Effector memory CD8-positive, alpha-beta T cell (primary cell): Measurements from ENCODE around the gene TEX53.

Source experiments
- ATAC-seq: fragments of 150-1000 bp; cut with Tn5 transposase; replicated peaks from 2 replicates; pipeline ENCODE4 v1.10.0; 2021; ENCODE audit warnings: mild to moderate bottlenecking, moderate library complexity
- DNase-seq, 3 experiments: peaks; one replicate each; pipeline ENCODE4 v3.0.0; 2021
- H3K27ac Mint-ChIP-seq, 2 donors: one replicate each; pipeline ENCODE4 v1.8.0; 2022; ENCODE audit warnings: mild to moderate bottlenecking in 2 of 2, mixed read lengths in 2 of 2, moderate library complexity in 2 of 2
- H3K27me3 Mint-ChIP-seq, 2 donors: one replicate each; pipeline ENCODE4 v1.8.0; 2022; ENCODE audit warnings: mixed read lengths in 2 of 2
- H3K36me3 Mint-ChIP-seq: one replicate; pipeline ENCODE4 v1.8.0; 2022; ENCODE audit warnings: mild to moderate bottlenecking, moderate library complexity, mixed read lengths; ENCODE audit not compliant: insufficient read depth
- H3K4me1 Mint-ChIP-seq, 2 donors: one replicate each; pipeline ENCODE4 v1.8.0; 2022; ENCODE audit warnings: low read depth in 2 of 2, mixed read lengths in 2 of 2
- H3K4me3 Mint-ChIP-seq, 2 donors: one replicate each; pipeline ENCODE4 v1.8.0; 2022; ENCODE audit warnings: mild to moderate bottlenecking in 2 of 2, mixed read lengths in 2 of 2, moderate library complexity in 2 of 2
- H3K9me3 Mint-ChIP-seq, 2 donors: one replicate each; pipeline ENCODE4 v1.8.0; 2022; ENCODE audit warnings: mixed read lengths in 2 of 2

Gene TEX53

DNA sequence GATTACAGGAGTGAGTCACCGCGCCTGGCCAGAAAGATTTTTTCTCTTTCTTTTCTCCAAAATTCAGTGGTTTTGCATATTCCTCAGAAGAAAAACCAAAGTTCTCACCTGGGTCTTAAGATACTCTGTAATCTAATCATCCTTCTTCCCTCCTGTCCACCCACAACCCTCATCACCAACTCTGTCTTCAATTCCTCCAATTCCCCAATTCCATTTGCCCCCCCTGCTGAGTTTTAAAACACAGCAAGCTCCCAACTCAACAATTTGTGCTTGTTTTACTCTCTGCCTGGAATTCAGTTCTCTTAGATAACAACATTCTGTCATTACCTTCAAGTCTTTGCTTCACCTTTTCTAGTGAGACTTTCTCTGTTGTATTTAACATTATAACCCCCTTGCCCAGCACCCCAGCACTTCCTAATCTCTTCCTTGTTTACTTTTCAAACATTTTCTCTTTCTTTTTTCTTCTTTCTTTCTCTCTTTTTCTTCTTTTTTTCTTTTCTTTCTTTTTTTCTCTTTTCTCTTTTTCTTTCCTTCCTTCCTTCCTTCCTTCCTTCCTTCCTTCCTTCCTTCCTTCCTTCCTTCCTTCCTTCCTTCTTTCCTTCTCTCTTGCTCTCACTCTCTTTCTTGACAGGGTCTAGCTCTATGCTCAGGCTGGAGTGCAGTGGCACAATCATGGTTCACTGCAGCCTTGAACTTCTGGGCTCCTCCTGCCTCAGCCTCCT, 16.6 kb upstream of the TEX53 start:
- Mint-ChIP-seq H3K36me3 (no peaks in the 10 kb centered on the region), H3K27me3 (peaks cover 18 to 31% of the 10 kb centered on the region in 2 donors), H3K4me1 (no peaks in the 10 kb centered on the region), H3K27ac (no peak overlapping the region), H3K9me3 (no peaks in the 10 kb centered on the region), H3K4me3 (no peak overlapping the region)
- ATAC-seq (no peak), DNase-seq (no peak)

GRCh38 chr9:114671605-114672004, 14.0 kb upstream of the TEX53 start:
- H3K36me3 Mint-ChIP-seq: no peaks in the 10 kb centered on the region

GRCh38 chr9:114669961-114670360, 12.4 kb upstream of the TEX53 start:
- no peak overlapping the region for H3K4me3 Mint-ChIP-seq
- no peaks in the 10 kb centered on the region for H3K36me3 Mint-ChIP-seq
- ATAC-seq (no peak), DNase-seq (no peak)
- peaks cover 17 to 18% of the 10 kb centered on the region in 2 donors for H3K27me3 Mint-ChIP-seq
- H3K27ac Mint-ChIP-seq: no peak overlapping the region
- H3K9me3 Mint-ChIP-seq: no peaks in the 10 kb centered on the region
- H3K4me1 Mint-ChIP-seq: no peaks in the 10 kb centered on the region

More at GRCh38 chr9:114671605-114672004, 14.0 kb upstream of the TEX53 start:
- DNase-seq: no peak
- no peak for ATAC-seq
- H3K4me3 Mint-ChIP-seq: no peak overlapping the region
- H3K9me3 Mint-ChIP-seq: no peaks in the 10 kb centered on the region
- no peaks in the 10 kb centered on the region for H3K4me1 Mint-ChIP-seq
- peaks cover 18 to 20% of the 10 kb centered on the region in 2 donors for H3K27me3 Mint-ChIP-seq
- no peak overlapping the region for H3K27ac Mint-ChIP-seq

DNA sequence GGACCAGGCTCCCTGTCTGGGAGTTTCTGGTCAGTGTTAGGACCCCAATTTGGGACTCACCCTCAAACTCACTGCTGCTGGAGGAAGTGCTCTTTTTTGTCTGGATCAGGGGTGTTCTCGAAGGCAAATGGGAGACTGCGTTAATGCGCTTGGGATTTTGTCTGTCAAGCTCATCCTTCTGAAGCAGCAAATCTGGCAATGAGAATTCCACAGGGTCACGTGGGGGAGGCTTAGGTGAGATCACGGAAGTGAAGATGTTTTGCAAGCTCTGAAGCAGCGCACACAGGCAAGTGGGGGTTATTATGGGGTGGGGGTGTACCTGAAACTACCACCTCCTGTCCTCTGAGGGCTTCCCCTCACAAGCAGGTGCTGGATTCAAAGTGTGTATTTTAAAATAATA, 10.5 kb upstream of the TEX53 start:
- Mint-ChIP-seq H3K4me1 (no peaks in the 10 kb centered on the region), H3K9me3 (no peaks in the 10 kb centered on the region), H3K36me3 (no peaks in the 10 kb centered on the region), H3K27me3 (peaks cover 18 to 21% of the 10 kb centered on the region in 2 donors), H3K4me3 (no peak overlapping the region), H3K27ac (no peak overlapping the region)
- no peak for DNase-seq
- no peak for ATAC-seq

GRCh38 chr9:114666851-114667250, 9.2 kb upstream of the TEX53 start:
- Mint-ChIP-seq H3K27ac (no peak overlapping the region), H3K4me3 (no peak overlapping the region), H3K4me1 (peaks cover 0 to 2% of the 10 kb centered on the region in 2 donors), H3K36me3 (no peaks in the 10 kb centered on the region), H3K27me3 (peaks cover 30 to 31% of the 10 kb centered on the region in 2 donors), H3K9me3 (no peaks in the 10 kb centered on the region)
- DNase-seq: no peak
- ATAC-seq: no peak

DNA sequence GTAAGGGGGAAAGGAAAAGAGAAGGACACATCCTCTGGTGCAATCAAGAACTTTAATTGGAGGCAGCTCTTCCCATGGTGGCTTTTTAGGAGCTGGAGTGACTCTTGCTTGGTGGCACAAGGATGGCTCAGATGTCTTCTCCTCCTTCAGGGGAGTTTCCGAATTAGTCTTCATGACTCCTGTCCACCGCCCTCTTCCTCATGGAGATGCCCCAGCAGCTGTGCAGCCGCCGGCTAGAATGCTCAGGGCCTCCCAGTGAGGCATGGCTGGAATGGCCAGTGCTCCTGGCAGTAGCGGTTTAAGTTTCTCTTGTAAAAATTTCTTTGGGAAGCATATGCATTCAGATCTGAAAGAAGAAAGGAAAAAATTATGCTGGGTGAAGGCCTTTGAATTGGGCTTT, 8.8 kb upstream of the TEX53 start:
- H3K27ac Mint-ChIP-seq: no peak overlapping the region

GRCh38 chr9:114664181-114664580, 6.6 kb upstream of the TEX53 start:
- DNase-seq (no peak), ATAC-seq (no peak)
- H3K4me1 Mint-ChIP-seq: peaks cover 0 to 2% of the 10 kb centered on the region in 2 donors
- H3K36me3 Mint-ChIP-seq: no peaks in the 10 kb centered on the region
- no peaks in the 10 kb centered on the region for H3K9me3 Mint-ChIP-seq
- H3K4me3 Mint-ChIP-seq: no peak overlapping the region
- peaks cover 31 to 32% of the 10 kb centered on the region in 2 donors for H3K27me3 Mint-ChIP-seq
- H3K27ac Mint-ChIP-seq: no peak overlapping the region

More for the DNA sequence above, 8.8 kb upstream of the TEX53 start:
- no peak for DNase-seq
- Mint-ChIP-seq H3K36me3 (no peaks in the 10 kb centered on the region), H3K27me3 (peaks cover 31 to 32% of the 10 kb centered on the region in 2 donors), H3K9me3 (no peaks in the 10 kb centered on the region), H3K4me1 (peaks cover 0 to 2% of the 10 kb centered on the region in 2 donors), H3K4me3 (no peak overlapping the region)
- no peak for ATAC-seq

DNA sequence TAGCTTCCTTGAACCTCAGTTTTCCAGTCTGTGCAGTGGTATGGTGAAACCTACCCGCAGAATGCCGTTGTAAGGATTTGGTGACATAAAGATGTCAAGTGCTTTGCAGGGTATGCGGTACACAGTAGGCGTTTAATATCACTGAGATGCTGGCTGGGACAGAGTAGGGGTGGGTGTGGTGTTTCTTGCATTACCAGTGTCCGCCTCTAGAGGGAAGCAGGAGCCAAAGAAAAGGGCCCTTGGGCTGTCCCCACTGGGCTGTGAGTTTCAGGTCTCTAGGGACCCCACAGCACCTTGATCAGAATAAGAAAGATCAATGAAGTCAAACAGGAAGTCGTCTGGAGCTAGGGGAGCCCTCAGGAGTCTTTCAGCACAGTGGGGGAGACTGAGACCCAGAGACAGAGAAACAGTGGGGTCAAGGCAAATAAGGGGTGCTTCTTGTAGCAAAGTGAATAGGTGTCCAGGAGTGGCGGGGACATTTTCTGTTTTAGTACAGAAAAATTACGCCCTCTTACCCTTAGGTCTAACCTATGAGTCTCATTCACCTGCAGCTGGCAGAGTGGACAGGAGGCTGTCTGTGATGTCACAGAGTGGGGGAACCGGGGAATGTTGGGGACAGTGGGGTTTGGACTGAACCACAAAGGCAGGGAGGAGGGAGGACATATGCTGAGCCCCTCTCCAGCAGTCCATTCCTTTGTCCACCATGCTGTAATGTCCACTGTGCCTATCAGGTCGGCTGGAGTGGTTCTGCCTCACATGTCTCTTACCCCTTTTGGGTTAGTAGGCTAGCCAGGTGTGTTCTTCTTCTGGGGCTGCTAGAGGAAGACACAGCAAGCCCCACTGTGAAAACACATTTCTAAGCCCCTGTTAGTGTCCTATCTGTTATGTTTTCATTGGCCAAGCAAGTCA, 4.7 kb upstream of the TEX53 start:
- no peaks in the 10 kb centered on the region for H3K9me3 Mint-ChIP-seq
- H3K27me3 Mint-ChIP-seq: peaks cover 25 to 31% of the 10 kb centered on the region in 2 donors
- H3K27ac Mint-ChIP-seq: no peak overlapping the region
- ATAC-seq: peak; percentile 84
- no peaks in the 10 kb centered on the region for H3K36me3 Mint-ChIP-seq
- peaks cover 0 to 2% of the 10 kb centered on the region in 2 donors for H3K4me1 Mint-ChIP-seq
- peak; percentile 63 to 70 (median 63) for DNase-seq
- H3K4me3 Mint-ChIP-seq: no peak overlapping the region

GRCh38 chr9:114656301-114656700, 1.3 kb downstream of the TEX53 start:
- DNase-seq (no peak), ATAC-seq (no peak)
- Mint-ChIP-seq H3K27me3 (no peaks in the 10 kb centered on the region), H3K9me3 (no peaks in the 10 kb centered on the region), H3K4me3 (no peak overlapping the region), H3K36me3 (no peaks in the 10 kb centered on the region), H3K27ac (no peak overlapping the region), H3K4me1 (no peaks in the 10 kb centered on the region)

DNA sequence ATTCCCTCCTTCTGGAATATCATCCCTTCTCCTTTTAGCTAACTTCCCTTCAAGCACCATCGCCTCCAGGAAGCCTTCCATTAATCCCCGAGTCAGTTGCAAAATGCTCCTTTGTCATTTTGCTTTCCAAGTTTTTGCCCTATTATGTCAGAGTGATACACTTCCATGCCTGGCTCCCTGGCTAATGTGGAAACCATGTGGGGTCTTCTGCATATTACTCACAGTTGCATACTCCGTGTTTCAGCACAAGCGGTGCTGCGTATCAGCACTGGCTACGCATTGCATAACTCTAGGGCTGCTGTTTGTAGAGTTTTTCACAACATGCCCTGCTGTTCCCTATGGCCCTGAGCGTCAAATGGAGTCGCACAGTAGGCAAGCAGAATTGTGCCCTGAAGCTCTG, 1.9 kb downstream of the TEX53 start:
- Mint-ChIP-seq H3K9me3 (no peaks in the 10 kb centered on the region), H3K27ac (no peak overlapping the region), H3K36me3 (no peaks in the 10 kb centered on the region), H3K4me1 (no peaks in the 10 kb centered on the region), H3K27me3 (no peaks in the 10 kb centered on the region), H3K4me3 (no peak overlapping the region)
- ATAC-seq (no peak), DNase-seq (no peak)

- Mint-ChIP-seq H3K4me1 (no peaks in the 10 kb centered on the region), H3K27ac (peak overlapping the region in 1 of 2 donors; percentile 35), H3K4me3 (no peak overlapping the region), H3K36me3 (no peaks in the 10 kb centered on the region), H3K9me3 (no peaks in the 10 kb centered on the region), H3K27me3 (no peaks in the 10 kb centered on the region)
- DNase-seq (peak; percentile 84 to 90 (median 85)), ATAC-seq (peak; percentile 92)
These were observed 3.9 kb downstream of the TEX53 start for GRCh38 chr9:114653556-114654159.

DNA sequence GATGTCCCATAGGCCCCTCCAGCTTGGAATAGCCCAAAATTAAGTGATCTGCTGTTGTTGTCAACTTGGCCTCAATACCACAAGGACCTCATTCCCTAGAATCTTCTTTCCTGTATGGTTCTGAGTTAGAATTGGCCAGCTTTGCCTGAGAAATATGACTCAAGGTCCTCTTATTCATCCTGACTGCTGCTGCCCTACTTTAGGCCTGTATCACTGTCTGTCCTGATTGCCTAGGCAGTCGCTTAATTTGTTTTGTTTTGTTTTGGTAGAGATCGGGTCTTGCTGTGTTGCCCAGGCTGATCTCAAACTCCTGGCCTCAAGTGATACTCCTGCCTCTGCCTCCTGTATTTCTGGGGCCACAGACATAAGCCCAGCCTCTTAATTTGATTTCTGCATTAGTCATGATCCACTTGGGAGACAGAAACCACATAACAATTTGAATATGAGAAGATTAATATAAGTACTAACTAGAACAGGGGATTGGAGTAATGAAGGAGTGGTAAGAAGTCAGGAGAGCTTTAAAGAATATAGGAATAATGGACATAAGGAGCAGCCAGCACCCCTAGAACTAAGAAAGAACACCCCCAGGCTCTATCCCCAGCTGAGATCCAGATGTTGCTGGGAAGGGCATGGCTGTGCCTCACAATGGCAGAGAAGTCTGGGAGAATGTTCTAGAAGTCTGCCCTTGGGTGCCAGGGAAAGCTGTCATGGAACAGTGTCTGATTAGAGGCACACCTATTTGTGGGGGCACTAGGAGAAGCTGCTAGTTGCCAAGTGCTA, 4.6 kb downstream of the TEX53 start:
- Mint-ChIP-seq H3K27me3 (no peaks in the 10 kb centered on the region), H3K36me3 (no peaks in the 10 kb centered on the region), H3K9me3 (no peaks in the 10 kb centered on the region), H3K27ac (peak overlapping the region in 1 of 2 donors; percentile 35), H3K4me1 (no peaks in the 10 kb centered on the region), H3K4me3 (no peak overlapping the region)
- no peak for DNase-seq
- ATAC-seq: no peak

- Mint-ChIP-seq H3K9me3 (no peaks in the 10 kb centered on the region), H3K4me1 (peaks cover 0 to 3% of the 10 kb centered on the region in 2 donors), H3K4me3 (no peak overlapping the region), H3K27ac (no peak overlapping the region), H3K36me3 (peaks cover 18% of the 10 kb centered on the region), H3K27me3 (no peaks in the 10 kb centered on the region)
- no peak for ATAC-seq
- no peak for DNase-seq
These were observed 13.7 kb downstream of the TEX53 start for GRCh38 chr9:114643896-114644295.
